ENCODE measurements around the gene PIGP.
"Not testable (repeated sequence)": the region's sequence is repeated elsewhere in the genome, so short reads cannot be mapped to it uniquely, and the experiment has no call there.

PIGP gene

GRCh38 chr21:37041706-37042271 is 31.1 kb downstream of the PIGP start:
- DNase-seq: no peak

- no peak for DNase-seq
These were observed 32.7 kb downstream of the PIGP start for GRCh38 chr21:37040212-37040611.

- no peak for DNase-seq
These were observed 33.3 kb downstream of the PIGP start for GRCh38 chr21:37039411-37040075.

- DNase-seq: no peak
These were observed 36.7 kb downstream of the PIGP start for GRCh38 chr21:37036177-37036576.

GRCh38 chr21:37034394-37034793 is 38.5 kb downstream of the PIGP start:
- not testable (repeated sequence) for DNase-seq

GRCh38 chr21:37032877-37033471 is 39.9 kb downstream of the PIGP start:
- peak in 1 of 2 donors; percentile 8 for DNase-seq

- no peak for DNase-seq
These were observed 40.6 kb downstream of the PIGP start for GRCh38 chr21:37032293-37032692.

- DNase-seq: no peak
These were observed 42.0 kb downstream of the PIGP start for GRCh38 chr21:37030864-37031263.

- DNase-seq: no peak
These were observed 44.3 kb downstream of the PIGP start for GRCh38 chr21:37028570-37028969.

GRCh38 chr21:37026499-37026898 is 46.4 kb downstream of the PIGP start:
- no peak for DNase-seq

GRCh38 chr21:37017951-37018679 is 54.8 kb downstream of the PIGP start:
- no peak for DNase-seq
